ENCODE data around the gene CCDC34. TPM values are rescaled to one million over a fixed set of nuclear protein-coding genes. Genes with fewer than 3 reads are reported as not detected.

Gene CCDC34
- total RNA-seq, 1 donor from 2014 or later: 4.5 TPM

DNA sequence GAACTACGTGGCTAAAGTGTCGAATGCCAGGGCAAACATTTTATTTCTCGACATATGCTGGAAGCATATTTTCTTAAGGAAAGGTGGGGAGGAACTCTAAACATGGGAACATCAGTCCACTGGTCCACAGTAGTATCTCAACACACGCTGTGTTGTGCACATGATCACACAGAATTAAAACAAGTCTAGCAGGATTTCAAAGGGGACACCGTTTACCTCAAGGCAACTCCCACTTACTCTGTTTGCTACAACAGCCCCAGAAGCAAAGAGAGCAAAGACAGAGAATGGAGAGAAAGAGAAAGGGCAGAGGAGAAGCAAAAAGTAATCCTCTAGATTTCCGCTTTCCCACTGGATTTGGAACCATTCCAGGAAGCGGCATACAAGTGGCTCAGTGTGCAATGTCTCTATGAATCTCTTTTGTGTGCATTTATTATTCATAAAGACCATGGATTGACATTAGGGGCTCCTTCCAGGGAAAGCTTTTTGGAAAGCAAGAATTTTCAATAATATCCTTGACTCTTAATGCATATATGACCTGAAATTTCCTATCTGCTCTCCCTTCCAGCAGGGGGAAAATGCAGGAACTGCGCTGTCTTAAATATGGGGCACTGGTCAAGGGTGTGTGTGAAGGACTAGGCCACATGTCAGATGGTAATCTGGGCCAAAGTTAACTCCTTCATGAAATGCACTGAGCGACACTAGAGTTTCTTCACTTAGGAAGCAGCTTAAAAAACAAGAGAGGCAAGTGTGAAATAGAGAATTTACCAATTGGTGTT lies 34.8 kb upstream of the CCDC34 start:
- H3K27me3 ChIP-seq (ENCODE audit: low read depth): no peaks in the 10 kb centered on the region
- intact Hi-C loops (cut with DNase I): no loop called here
- TF ChIP-seq, protein P1, sequence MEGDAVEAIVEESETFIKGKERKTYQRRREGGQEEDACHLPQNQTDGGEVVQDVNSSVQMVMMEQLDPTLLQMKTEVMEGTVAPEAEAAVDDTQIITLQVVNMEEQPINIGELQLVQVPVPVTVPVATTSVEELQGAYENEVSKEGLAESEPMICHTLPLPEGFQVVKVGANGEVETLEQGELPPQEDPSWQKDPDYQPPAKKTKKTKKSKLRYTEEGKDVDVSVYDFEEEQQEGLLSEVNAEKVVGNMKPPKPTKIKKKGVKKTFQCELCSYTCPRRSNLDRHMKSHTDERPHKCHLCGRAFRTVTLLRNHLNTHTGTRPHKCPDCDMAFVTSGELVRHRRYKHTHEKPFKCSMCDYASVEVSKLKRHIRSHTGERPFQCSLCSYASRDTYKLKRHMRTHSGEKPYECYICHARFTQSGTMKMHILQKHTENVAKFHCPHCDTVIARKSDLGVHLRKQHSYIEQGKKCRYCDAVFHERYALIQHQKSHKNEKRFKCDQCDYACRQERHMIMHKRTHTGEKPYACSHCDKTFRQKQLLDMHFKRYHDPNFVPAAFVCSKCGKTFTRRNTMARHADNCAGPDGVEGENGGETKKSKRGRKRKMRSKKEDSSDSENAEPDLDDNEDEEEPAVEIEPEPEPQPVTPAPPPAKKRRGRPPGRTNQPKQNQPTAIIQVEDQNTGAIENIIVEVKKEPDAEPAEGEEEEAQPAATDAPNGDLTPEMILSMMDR (IDR thresholded peaks at IDR 0.05): no peak
- H3K36me3 ChIP-seq: no peaks in the 10 kb centered on the region
- no peak overlapping the region for H3K4me3 ChIP-seq
- ATAC-seq (no peak), DNase-seq (no peak)
- H3K9me3 ChIP-seq: no peaks in the 10 kb centered on the region
- peaks cover 8% of the 10 kb centered on the region for H3K4me1 ChIP-seq
- H3K27ac ChIP-seq: no peak overlapping the region

DNA sequence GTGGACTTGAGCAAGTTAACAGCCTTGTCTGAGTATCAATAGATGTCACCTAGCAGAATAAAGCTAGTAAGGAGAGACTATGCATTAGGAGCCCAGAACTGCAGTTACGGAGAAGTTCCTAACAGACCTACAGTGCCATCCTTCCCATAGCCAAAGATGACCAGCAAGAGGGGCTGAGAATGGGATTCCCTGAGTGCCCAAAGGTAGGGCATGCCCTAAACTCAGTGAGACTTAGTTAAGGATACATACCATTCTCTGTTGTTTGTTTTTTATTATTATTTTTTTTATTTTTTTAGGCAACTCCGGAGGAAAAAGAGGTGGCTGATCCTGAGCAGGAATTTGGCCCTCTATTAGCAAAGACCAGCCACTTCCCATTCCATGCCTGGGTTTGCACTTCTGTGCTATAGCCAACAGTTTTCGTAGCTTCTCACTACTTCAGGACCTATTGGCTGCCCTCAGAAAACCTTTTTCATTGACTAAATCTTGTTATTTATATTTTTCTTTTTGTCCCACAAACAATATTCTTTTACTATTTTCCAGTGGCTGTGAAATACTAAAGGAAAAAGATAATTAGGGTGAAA lies 33.3 kb upstream of the CCDC34 start:
- intact Hi-C loops (cut with DNase I): no loop called here
- ATAC-seq (no peak), DNase-seq (no peak)
- peaks cover 8% of the 10 kb centered on the region for H3K4me1 ChIP-seq
- H3K4me3 ChIP-seq: no peak overlapping the region
- no peaks in the 10 kb centered on the region for H3K36me3 ChIP-seq
- H3K9me3 ChIP-seq: no peaks in the 10 kb centered on the region
- H3K27me3 ChIP-seq (ENCODE audit: low read depth): no peaks in the 10 kb centered on the region
- TF ChIP-seq, protein P1 (IDR thresholded peaks at IDR 0.05): no peak
- H3K27ac ChIP-seq: no peak overlapping the region

DNA sequence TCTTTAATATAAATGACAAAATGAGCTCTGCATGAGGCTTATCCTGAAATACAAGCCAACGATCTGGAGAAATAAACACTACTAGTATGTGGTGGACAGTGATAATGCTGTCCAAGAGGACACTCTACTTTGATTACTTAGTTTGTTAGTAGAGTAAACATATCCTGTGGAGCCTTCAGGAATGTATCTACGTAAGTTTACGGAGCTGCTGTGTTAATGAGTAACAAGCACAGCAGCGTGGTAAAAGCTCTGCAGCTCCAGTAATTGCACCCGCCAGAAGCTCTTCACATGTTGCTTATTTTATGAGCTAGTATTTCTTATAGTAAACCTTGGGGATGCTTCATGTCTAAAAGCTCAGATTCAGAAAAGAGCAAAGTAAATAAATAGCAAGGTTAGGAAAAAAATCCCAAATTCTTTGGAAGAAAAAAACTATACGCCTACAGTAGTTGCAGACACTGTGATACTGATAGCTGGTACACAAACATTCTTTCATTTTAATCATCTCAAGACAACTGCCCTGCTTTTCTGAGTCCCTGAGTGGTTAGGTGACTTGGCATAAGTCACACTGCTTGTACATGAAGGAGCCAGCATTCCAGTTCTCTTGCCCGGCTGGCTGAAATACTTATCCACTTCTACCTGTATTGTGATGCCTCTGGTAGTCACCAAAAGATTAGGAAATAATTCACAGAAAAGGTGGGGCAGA lies 32.7 kb upstream of the CCDC34 start:
- ATAC-seq (peak; percentile 81 to 87), DNase-seq (no peak)
- Histone ChIP-seq H3K27me3 (ENCODE audit: low read depth) (no peaks in the 10 kb centered on the region), H3K27ac (no peak overlapping the region), H3K9me3 (no peaks in the 10 kb centered on the region), H3K36me3 (no peaks in the 10 kb centered on the region), H3K4me1 (peaks cover 8% of the 10 kb centered on the region), H3K4me3 (no peak overlapping the region)
- intact Hi-C loops (cut with DNase I): no loop called here
- TF ChIP-seq, protein P1 (IDR thresholded peaks at IDR 0.05): no peak

DNA sequence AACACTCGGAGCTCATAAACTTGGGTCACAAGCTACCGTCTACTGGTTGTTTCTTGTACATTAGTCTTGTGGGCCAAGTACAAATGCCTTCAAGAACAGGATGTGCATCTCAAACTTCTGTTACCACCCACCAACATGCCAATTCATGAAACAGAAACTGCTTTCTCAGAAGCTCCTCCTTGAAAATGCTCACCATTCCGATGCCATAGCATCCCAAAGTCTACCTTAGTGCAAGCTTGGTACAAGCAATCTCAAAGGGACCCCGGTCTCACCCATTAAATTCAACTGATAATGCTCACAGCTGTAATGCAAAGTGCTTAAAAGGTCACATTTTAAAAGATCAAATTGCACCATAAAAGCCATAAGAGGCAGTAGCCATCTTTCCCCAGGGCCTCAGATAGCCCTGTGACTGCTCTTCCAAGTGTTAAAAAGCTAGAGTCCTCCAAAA lies 31.8 kb upstream of the CCDC34 start:
- no peak for ATAC-seq
- H3K27me3 ChIP-seq (ENCODE audit: low read depth): no peaks in the 10 kb centered on the region
- intact Hi-C loops (cut with DNase I): no loop called here
- no peaks in the 10 kb centered on the region for H3K9me3 ChIP-seq
- no peak for DNase-seq
- H3K27ac ChIP-seq: no peak overlapping the region
- H3K4me1 ChIP-seq: peaks cover 8% of the 10 kb centered on the region
- TF ChIP-seq, protein P1 (IDR thresholded peaks at IDR 0.05): no peak
- no peaks in the 10 kb centered on the region for H3K36me3 ChIP-seq
- no peak overlapping the region for H3K4me3 ChIP-seq

DNA sequence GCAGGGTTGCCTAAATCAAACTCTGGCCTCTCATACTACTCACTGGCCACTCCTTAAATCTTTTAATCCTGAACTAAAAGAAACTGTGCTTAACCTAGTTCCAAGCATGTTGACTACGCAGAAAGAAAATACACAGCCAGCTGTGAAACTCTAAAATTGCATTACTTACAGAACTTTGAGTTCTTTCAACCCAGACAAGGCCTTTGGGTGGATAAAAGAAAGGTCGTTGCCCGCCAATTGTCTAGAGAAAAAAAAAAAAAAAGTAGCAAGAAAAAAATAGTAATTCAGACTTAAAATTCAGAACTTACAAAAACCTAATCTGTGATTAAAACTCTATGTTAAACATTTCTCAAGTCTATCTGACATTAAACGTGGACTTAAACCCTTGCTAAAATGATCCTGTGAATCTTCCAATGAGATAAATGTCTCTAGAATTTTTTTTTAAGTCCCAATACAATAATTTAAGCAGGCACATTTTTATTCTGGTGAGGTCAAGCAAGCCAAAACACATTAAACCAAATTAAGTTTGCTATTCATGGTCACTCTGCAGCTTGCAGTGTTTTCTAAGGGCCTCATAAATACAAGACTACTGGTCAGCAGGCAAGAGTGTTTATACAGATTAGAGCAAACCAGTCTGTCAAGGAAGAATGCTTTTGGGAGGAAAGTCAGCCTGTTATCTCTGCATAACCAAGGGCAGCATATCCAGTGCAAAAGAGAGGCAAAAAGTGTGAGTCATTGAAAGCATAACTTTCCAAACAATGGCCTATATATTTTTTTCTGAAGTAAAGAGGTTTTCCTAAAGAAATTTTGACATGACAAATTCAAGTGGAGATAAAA lies 29.5 kb upstream of the CCDC34 start:
- intact Hi-C loops (cut with DNase I): no loop called here
- no peaks in the 10 kb centered on the region for H3K9me3 ChIP-seq
- ATAC-seq: peak in 1 of 2 donors; percentile 38
- H3K27me3 ChIP-seq (ENCODE audit: low read depth): no peaks in the 10 kb centered on the region
- H3K27ac ChIP-seq: no peak overlapping the region
- peaks cover 8% of the 10 kb centered on the region for H3K4me1 ChIP-seq
- TF ChIP-seq, protein P1 (IDR thresholded peaks at IDR 0.05): no peak
- H3K4me3 ChIP-seq: no peak overlapping the region
- H3K36me3 ChIP-seq: no peaks in the 10 kb centered on the region
- no peak for DNase-seq

Data from lower lobe of right lung (tissue), 2 donors.